Left renal cortex interstitium (tissue), 4 donors: Measurements from ENCODE around the gene AP1G1. TPM values are rescaled to one million over a fixed set of nuclear protein-coding genes. Genes with fewer than 3 reads are reported as not detected.
"Not testable (repeated sequence)": the region's sequence is repeated elsewhere in the genome, so short reads cannot be mapped to it uniquely, and the experiment has no call there.

ENCODE experiments used
- DNase-seq, 4 donors: peaks; one replicate each; pipeline ENCODE4 v3.0.0-alpha.2; 2013; ENCODE audit warnings: low read depth in 4 of 4, low spot score in 2 of 4, missing footprints in 1 of 4
- polyA plus RNA-seq, 4 donors: library from polyadenylated mRNA; unstranded; fragments of 120-200 nt; gene quantifications; one replicate each; pipeline ENCODE4 v1.2.1, GENCODE V29; 2013; ENCODE audit not compliant: insufficient read length in 4 of 4

The AP1G1 gene
- polyA plus RNA-seq, 4 donors, result 65.7 to 97.9 (median 89.5) TPM

DNA sequence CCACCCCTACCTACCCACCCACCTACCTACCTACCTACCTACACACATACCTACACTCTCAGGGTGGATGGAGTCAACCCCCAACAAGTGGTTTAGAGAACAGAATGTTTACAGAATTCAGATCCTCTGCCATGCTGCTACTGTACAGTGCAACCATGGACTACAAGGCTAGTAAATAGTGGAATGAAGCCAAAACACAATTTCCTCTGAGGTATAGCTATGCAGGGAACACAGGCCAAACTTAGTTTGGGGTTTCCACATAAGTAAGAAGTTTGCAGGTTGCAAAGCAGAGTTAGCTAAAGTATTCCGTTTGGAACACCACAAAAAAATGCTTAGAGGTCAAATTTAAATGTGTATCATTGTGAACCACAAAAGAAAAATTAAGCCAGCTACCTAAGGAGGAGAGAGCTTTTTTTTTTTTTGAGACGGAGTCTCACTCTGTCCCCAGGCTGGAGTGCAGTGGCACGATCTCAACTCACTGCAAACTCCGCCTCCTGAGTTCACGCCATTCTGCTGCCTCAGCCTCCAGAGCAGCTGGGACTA is 2.7 kb upstream of the AP1G1 start:
- no peak for DNase-seq

DNA sequence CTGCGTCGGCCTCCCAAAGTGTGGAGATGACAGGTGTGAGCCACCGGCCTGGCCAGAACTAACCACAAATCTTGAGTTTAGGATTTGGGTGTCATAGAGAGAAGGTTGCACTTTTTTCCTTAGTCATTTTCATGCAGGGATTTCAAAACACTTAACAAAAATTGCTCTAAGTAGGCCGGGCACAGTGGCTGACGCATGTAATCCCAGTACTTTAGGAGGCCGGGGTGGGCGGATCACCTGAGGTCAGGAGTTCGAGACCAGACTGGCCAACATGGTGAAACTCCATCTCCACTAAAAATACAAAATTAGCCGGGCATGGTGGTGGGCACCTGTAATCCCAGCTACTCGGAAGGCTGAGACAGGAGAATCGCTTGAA is 1.5 kb upstream of the AP1G1 start:
- not testable (repeated sequence) for DNase-seq

GRCh38 chr16:71807905-71808592 is 585 bp downstream of the AP1G1 start:
- DNase-seq, result peak in 2 of 4 donors; percentile 10 to 13

- DNase-seq, result no peak
These were observed 5.3 kb downstream of the AP1G1 start for GRCh38 chr16:71803305-71803690.

DNA sequence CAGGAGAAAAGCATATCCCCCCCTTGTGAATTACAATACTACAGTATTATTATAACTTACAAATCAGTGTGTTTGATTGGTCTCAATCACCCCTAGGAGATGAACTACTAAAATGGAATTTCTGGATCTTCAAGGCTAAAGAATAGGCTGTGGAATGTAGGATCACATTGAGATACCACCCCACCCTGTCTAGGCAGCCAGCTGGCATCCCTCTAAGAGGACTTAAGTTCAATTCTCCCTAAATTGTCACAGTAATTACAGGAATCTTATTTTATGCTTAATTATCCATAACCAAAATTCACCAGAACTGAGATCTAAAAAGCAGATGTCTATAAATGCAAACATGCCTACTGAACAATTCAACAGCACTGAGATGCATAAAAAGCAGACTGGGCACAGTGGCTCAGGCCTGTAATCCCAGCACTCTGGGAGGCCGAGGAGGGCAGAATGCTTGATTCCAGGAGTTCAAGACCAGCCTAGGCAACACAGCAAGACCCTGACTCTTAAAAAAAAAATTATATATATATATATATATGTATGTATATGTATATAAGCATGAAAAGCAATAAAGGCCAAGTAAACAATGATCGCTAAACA is 12.0 kb downstream of the AP1G1 start:
- DNase-seq, result no peak

- DNase-seq, result no peak
These were observed 13.7 kb downstream of the AP1G1 start for GRCh38 chr16:71794943-71795342.

GRCh38 chr16:71794018-71794417 is 14.6 kb downstream of the AP1G1 start:
- no peak for DNase-seq

DNA sequence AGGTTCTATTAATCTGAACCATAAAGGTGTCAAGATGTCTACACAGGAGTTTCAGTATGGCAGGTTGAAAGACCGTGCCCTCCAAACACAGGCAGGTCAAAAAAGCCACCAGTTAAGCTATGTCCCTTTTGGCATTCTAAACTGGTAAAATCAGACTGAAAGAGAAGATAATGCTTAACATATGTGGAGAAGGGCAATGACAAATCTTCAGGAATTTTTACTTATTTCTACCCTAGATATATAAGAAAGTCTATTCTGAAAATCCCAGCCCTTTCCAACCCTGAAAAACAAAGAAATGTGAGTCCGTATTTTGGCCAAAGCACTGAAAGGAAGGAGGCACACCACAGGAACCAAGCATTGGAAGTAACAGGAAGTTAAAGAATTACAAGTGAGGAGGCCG is 16.5 kb downstream of the AP1G1 start:
- DNase-seq, result no peak

DNA sequence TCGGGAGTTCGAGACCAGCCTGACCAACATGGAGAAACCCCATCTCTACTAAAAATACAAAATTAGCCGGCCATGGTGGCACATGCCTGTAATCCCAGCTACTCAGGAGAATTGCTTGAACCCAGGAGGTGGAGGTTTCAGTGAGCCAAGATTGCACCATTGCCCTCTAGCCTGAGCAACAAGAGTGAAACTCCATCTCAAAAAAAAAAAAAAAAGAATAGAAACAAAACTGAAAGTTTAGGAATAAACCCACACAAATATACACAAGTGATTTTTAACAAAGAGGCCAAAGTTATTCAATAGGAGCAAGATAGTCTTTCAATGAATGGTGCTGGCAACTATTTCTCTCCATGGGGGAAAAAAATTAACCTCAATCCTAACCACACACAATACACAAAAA is 18.3 kb downstream of the AP1G1 start:
- DNase-seq, result not testable (repeated sequence)

DNA sequence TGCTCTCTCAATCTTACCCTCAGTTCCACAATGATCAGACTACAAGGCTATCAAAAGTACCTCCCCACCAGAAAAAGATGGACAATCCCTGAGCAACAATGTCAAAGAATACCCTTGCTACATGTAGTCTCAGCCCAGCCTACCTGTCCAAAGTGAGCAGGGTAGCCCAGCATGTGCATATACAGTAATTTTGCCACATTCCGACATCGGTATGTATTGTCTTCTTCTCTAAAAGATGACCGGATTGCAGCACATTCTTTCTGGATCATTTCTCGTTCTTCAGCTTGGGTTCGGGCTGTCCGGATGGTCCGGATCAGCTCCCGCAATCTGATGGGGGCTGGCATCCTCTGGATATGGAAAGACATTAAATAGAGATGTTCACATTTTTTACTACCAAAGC is 19.5 kb downstream of the AP1G1 start:
- DNase-seq, result no peak

DNA sequence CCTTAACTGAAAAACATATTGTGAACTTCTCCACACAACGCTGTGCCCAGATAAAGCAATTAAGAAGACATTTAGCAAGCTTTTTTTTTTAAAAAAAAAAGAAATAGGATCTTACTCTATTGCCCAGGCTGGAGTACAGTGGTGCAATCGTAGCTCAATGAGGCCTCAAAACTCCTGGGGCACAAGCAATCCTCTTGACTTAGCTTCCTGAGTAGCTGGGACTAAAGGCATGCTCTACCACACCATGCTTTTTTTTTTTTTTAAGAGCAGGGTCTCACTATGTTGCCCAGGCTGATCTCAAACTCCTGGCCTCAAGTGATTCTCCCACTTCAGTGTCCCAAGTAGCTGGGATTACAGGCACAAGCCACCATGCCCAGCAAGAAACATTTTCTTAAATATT is 20.1 kb downstream of the AP1G1 start:
- DNase-seq, result no peak

DNA sequence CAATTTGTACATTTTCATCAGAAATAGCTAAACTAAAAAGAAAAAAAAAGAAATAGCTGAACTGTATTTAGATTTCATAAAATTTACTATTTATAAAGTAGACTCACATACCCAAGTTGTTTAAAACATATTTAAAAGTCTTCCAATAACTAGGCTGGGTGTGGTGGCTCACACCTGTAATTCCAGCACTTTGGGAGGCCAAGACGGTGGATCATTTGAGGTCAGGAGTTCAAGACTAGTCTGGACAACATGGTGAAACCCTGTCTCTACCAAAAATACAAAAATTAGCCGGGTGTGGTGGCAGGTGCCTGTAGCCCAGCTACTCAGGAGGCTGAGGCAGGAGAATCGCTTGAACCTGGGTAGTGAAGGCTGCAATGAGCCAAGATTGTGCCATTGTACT is 23.5 kb downstream of the AP1G1 start:
- not testable (repeated sequence) for DNase-seq

- DNase-seq, result no peak
These were observed 24.5 kb downstream of the AP1G1 start for GRCh38 chr16:71784093-71784492.

DNA sequence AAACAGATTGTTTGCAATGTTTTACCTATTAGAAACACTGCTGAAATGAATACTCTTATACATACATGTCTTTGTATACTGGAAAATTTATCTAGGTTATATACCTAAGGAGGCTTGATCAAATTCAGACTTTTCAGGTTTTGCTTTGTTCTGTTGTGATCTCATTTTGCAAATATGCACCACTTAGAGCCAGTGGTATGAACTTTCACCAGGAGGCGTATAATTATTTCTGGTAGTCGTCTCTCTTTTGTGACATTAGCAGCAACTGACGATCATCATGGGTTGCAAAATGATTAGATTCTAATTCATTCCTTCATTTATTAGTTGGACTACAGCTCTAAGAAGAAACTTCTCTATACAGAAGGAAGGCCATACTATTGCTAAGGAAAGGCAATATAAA is 26.9 kb downstream of the AP1G1 start:
- DNase-seq, result no peak

DNA sequence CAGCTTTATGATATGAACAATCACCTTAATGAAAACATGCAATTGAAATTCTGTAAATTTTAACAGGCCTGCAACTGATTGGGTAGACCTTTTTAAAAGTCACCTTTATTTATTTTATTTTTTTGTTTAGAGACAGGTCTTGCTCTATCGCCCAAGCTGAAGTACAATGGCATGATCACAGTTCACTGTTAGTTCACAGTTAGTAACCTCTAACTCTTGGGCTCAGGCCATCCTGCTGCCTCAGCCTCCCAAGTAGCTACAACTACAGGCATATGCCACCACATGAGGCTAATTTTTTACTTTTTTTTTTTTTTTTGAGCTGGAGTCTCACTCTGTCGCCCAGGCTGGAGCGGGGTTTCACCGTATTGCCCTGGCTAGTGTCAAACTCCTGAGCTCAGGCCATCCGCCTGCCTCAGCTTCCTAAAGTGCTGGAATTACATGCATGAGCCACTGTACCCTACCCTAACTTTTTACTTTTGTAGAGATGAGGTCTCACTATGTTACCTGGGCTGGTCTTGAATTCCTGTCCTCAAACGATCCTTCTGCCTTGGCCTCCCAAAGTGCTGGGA is 28.0 kb downstream of the AP1G1 start:
- no peak for DNase-seq

GRCh38 chr16:71778780-71779179 is 29.9 kb downstream of the AP1G1 start:
- DNase-seq, result no peak

DNA sequence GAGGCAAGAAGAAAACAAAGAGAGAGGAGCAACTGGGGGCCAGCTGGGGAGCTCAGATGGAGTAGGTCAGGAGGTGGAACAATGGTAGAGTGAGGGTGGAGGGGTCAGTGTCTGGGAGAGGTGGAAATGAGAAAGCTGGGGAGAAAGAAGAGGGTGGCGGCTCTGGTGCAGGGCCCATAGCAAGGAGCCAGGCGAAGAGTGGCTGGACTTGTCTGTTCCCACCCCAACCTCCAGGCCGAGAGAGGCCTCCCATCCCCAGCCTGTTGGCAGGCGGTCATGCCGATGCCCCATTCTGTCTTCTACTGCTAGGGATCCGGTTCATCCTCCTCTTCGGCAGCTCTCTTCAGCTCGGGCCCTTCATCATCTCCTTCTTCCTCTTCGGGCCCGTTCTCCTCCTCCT is 31.3 kb downstream of the AP1G1 start:
- no peak for DNase-seq

- DNase-seq, result no peak
These were observed 32.7 kb downstream of the AP1G1 start for GRCh38 chr16:71775949-71776348.

DNA sequence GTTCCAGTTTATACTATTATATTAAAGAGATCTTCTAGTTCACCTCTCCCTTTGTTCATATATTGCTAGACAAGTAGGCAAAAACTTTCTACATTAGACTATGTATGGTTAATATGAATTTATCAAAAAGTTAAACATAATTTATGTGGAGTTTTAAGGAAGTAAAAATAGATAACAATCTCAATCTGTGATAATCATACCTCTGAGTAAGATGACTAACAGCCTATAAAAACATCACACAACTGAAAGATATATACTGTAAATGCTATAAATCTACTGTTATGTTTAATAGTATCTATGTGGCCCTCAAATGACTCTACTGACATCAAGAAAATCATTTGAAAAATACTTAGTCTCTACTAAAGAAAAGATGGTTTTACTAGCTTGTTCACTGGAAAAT is 37.1 kb downstream of the AP1G1 start:
- no peak for DNase-seq

DNA sequence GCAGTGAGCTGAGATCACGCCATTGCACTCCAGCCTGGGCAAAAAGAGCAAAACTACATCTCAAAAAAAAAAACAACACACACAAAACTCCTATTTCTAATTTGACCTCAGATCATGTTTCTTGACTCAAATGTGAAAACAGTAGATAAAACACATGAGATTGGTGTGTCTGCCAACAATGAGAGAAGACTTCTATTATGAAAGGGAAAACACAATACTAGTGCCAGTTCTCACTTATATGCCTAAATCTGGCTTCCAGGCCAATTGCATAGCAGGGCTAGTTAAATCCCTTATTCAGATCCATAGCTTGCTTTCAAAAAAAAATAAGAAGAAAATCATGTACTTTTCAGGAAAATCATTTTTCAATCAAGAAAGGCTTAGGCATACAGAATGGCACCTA is 39.4 kb downstream of the AP1G1 start:
- no peak for DNase-seq

GRCh38 chr16:71767060-71767900 is 41.4 kb downstream of the AP1G1 start:
- no peak for DNase-seq
